Mesenchymal stem cell (in vitro differentiated cells and primary cell): ENCODE results near the gene MPIG6B.

Experiments
- DNase-seq: peaks from one replicate; pipeline ENCODE4 v3.0.0-alpha.2; 2013
- H2AFZ ChIP-seq: one replicate; pipeline ENCODE4 v1.6.1; 2013; ENCODE audit warnings: low read depth, mild to moderate bottlenecking, control low read depth, inconsistent platforms, low read length, moderate library complexity
- H2AK5ac ChIP-seq: 2 replicates; pipeline ENCODE4 v1.6.1; 2013; ENCODE audit warnings: low read length, moderate library complexity, mild to moderate bottlenecking, inconsistent platforms; ENCODE audit not compliant: severe bottlenecking
- H2BK120ac ChIP-seq: one replicate; pipeline ENCODE4 v1.6.1; 2013; ENCODE audit warnings: low read depth, mild to moderate bottlenecking, inconsistent platforms, low read length, moderate library complexity
- H2BK12ac ChIP-seq, 2 experiments: one replicate each; pipeline ENCODE4 v1.6.1; 2013; ENCODE audit warnings: inconsistent platforms in 2 of 2, low read length in 2 of 2, mild to moderate bottlenecking in 2 of 2, moderate library complexity in 2 of 2, control low read depth in 1 of 2
- H2BK15ac ChIP-seq: one replicate; pipeline ENCODE4 v1.6.1; 2013; ENCODE audit warnings: mild to moderate bottlenecking, low read depth, inconsistent platforms; ENCODE audit not compliant: poor library complexity, severe bottlenecking
- H2BK5ac ChIP-seq: 2 replicates; pipeline ENCODE4 v1.6.1; 2013; ENCODE audit warnings: low read depth, mild to moderate bottlenecking, low read length, control low read depth, inconsistent platforms; ENCODE audit not compliant: poor library complexity, severe bottlenecking
- H3K14ac ChIP-seq, 2 experiments: one replicate each; pipeline ENCODE4 v1.6.1; 2013; ENCODE audit warnings: inconsistent platforms in 2 of 2, low read length in 2 of 2, control low read depth in 1 of 2, mild to moderate bottlenecking in 1 of 2, moderate library complexity in 1 of 2
- H3K18ac ChIP-seq, 2 experiments: one replicate each; pipeline ENCODE4 v1.6.1; 2013; ENCODE audit warnings: inconsistent platforms in 2 of 2, low read length in 2 of 2, control low read depth in 1 of 2, low read depth in 1 of 2, mild to moderate bottlenecking in 1 of 2
- H3K23ac ChIP-seq, 2 experiments: one replicate each; pipeline ENCODE4 v1.6.1; 2013; ENCODE audit warnings: inconsistent platforms in 2 of 2, low read length in 2 of 2, mild to moderate bottlenecking in 2 of 2, moderate library complexity in 2 of 2, control low read depth in 1 of 2
- H3K27ac ChIP-seq: 2 replicates; pipeline ENCODE4 v1.5.1; 2013; ENCODE audit warnings: mild to moderate bottlenecking, moderate library complexity, low read length, control low read depth, inconsistent platforms; ENCODE audit not compliant: poor library complexity, severe bottlenecking
- H3K27me3 ChIP-seq, 2 experiments: 2 replicates each; pipeline versions ENCODE4 v1.6.1 to v1.7.0; 2013; ENCODE audit warnings: low read length in 2 of 2, mild to moderate bottlenecking in 2 of 2, moderate library complexity in 2 of 2, control low read depth in 1 of 2, inconsistent platforms in 1 of 2; ENCODE audit not compliant: control insufficient read depth in 1 of 2, insufficient read depth in 1 of 2
- H3K36me3 ChIP-seq, 2 experiments: 2 replicates each; pipeline versions ENCODE4 v1.6.1 to v1.7.0; 2013; ENCODE audit warnings: low read length in 2 of 2, control low read depth in 1 of 2, inconsistent platforms in 1 of 2, low read depth in 1 of 2, mild to moderate bottlenecking in 1 of 2; ENCODE audit not compliant: insufficient read depth in 2 of 2, control insufficient read depth in 1 of 2
- H3K4ac ChIP-seq, 2 experiments: one replicate each; pipeline ENCODE4 v1.6.1; 2013; ENCODE audit warnings: inconsistent platforms in 2 of 2, low read length in 2 of 2, mild to moderate bottlenecking in 2 of 2, moderate library complexity in 2 of 2, control low read depth in 1 of 2, low read depth in 1 of 2
- H3K4me1 ChIP-seq: 2 replicates; pipeline ENCODE4 v1.6.1; 2013; ENCODE audit warnings: low read depth, low read length, control low read depth; ENCODE audit not compliant: control insufficient read depth, insufficient read depth
- H3K4me2 ChIP-seq: 2 replicates; pipeline ENCODE4 v1.6.1; 2013; ENCODE audit warnings: low read length, mild to moderate bottlenecking, inconsistent platforms; ENCODE audit not compliant: poor library complexity, severe bottlenecking
- H3K4me3 ChIP-seq, 2 experiments: 2 replicates each; pipeline versions ENCODE4 v1.5.1 to v1.7.0; 2013; ENCODE audit warnings: low read length in 2 of 2, mild to moderate bottlenecking in 2 of 2, control low read depth in 1 of 2, low read depth in 1 of 2; ENCODE audit not compliant: insufficient read depth in 1 of 2
- H3K79me1 ChIP-seq: replicated peaks from 2 replicates; pipeline ENCODE4 v1.6.1; 2013; ENCODE audit warnings: mild to moderate bottlenecking, control low read depth, low read length, inconsistent platforms; ENCODE audit not compliant: poor library complexity, severe bottlenecking
- H3K9ac ChIP-seq: 2 replicates; pipeline ENCODE4 v1.7.0; 2013; ENCODE audit warnings: mild to moderate bottlenecking, low read length, moderate library complexity
- H3K9me3 ChIP-seq: 2 replicates; pipeline ENCODE4 v1.7.0; 2013; ENCODE audit warnings: mild to moderate bottlenecking, low read length; ENCODE audit not compliant: control insufficient read depth
- H4K8ac ChIP-seq: one replicate; pipeline ENCODE4 v1.6.1; 2013; ENCODE audit warnings: inconsistent platforms, mild to moderate bottlenecking, low read length, moderate library complexity
- H4K91ac ChIP-seq: one replicate; pipeline ENCODE4 v1.6.1; 2013; ENCODE audit warnings: mild to moderate bottlenecking, low read length, inconsistent platforms
- WGBS: methylation state at CpG from one replicate; pipeline ENCODE4 v1.1.7; 2013; ENCODE audit warnings: mixed read lengths; 5-methylcytosine and 5-hydroxymethylcytosine counted together

The MPIG6B gene

GRCh38 chr6:31680226-31681134 is 42.7 kb upstream of the MPIG6B start, which contains the start of gene LY6G5C:
Gene LY6G5C (minus strand): TSS chr6:31681067. CDS start chr6:31680373, 694 bp downstream.
- Histone ChIP-seq H3K4me3 (peak within 1 kb of the TSS; percentile 48 to 75), H3K4ac (peak within 1 kb of the TSS in 1 of 2 experiments; percentile 6), H2BK15ac (peak within 1 kb of the TSS; percentile 55), H3K14ac (peak within 1 kb of the TSS in 1 of 2 experiments; percentile 6), H3K9ac (peak within 1 kb of the TSS; percentile 81), H2BK12ac (peak within 1 kb of the TSS in 1 of 2 experiments; percentile 38), H3K23ac (no peak within 1 kb of the TSS), H3K27ac (peak within 1 kb of the TSS; percentile 53), H2BK5ac (no peak within 1 kb of the TSS), H4K91ac (no peak within 1 kb of the TSS), H3K79me1 (no peaks in the 10 kb centered on the region), H3K9me3 (no peaks in the 10 kb centered on the region), H2AK5ac (no peak within 1 kb of the TSS), H2BK120ac (peak within 1 kb of the TSS; percentile 12), H3K27me3 (no peaks in the 10 kb centered on the region), H4K8ac (peak within 1 kb of the TSS; percentile 78), H2AFZ (peak within 1 kb of the TSS; percentile 66), H3K4me1 (peaks cover 12% of the 10 kb centered on the region), H3K4me2 (peak within 1 kb of the TSS; percentile 71), H3K36me3 (peaks cover 14% of the 10 kb centered on the region in 2 experiments), H3K18ac (peak within 1 kb of the TSS; percentile 50 to 70)
- peak; percentile 90 for DNase-seq
- WGBS: 14% methylated on average over 17 of the region's 17 CpGs

DNA sequence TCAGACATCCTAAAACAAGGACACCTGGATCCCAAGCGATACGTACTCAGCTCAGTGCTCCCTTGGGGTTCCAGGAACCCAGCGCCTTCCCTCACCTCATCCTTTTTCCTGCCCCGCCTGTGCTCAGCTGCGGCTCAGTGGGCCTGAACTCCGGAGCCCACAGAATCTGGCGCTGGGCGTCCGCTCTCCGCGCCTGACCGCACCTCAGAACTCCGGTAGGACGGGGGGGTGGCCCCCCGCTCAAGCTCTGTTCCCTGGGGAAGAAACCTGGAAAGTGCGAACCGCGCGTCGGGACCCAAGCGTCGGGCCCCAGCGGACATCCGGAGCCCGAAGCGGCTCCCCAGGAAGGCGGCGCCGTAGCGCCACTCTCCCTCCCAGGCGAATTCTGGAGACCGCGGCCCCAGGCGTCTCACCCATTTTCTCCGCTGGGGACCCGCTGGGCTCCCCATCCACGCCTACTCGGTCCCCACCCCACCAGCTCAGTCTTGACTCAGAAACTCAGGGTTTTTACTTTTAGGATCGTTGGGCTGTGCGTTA is 42.0 kb upstream of the MPIG6B start:
- H3K9me3 ChIP-seq: no peaks in the 10 kb centered on the region

DNA sequence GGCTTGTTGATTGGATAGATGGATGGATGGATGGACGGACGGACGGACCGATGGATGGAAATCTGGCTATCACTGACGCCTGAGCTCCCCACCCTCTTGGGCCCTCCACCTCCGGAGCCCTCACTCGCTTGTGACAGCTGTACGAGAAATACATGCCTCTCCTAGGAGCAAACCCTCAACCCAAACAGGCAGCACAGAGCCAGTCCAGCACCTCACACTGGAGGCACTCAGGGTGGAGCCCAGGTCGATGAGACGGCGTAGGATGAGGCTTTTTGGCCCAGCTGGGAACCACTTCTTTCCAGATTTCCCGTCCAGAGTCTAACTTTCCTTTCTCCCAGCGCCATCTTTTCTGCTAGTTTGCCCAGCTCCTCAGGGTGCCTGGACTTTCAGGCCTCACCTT is 39.6 kb upstream of the MPIG6B start:
- no peak overlapping the region for H2BK5ac ChIP-seq
- H3K79me1 ChIP-seq: no peaks in the 10 kb centered on the region
- no peak for DNase-seq
- peaks cover 12% of the 10 kb centered on the region for H3K4me1 ChIP-seq
- no peak overlapping the region for H2BK12ac ChIP-seq
- no peak overlapping the region for H2BK15ac ChIP-seq
- H2AFZ ChIP-seq: no peak overlapping the region
- no peak overlapping the region for H3K4ac ChIP-seq
- no peak overlapping the region for H3K23ac ChIP-seq
- H4K91ac ChIP-seq: no peak overlapping the region
- no peak overlapping the region for H3K4me3 ChIP-seq
- H3K36me3 ChIP-seq: peaks cover 39 to 40% of the 10 kb centered on the region in 2 experiments
- H3K4me2 ChIP-seq: no peak overlapping the region
- no peak overlapping the region for H2BK120ac ChIP-seq
- H3K18ac ChIP-seq: no peak overlapping the region
- no peaks in the 10 kb centered on the region for H3K27me3 ChIP-seq
- 89% methylated on average over 13 of the region's 13 CpGs for WGBS
- H3K27ac ChIP-seq: no peak overlapping the region
- H3K9ac ChIP-seq: no peak overlapping the region
- no peak overlapping the region for H4K8ac ChIP-seq
- H3K9me3 ChIP-seq: no peaks in the 10 kb centered on the region
- no peak overlapping the region for H3K14ac ChIP-seq
- H2AK5ac ChIP-seq: no peak overlapping the region

More for the DNA sequence above, 42.0 kb upstream of the MPIG6B start:
- peaks cover 15 to 18% of the 10 kb centered on the region in 2 experiments for H3K36me3 ChIP-seq
- H3K4ac ChIP-seq: peak overlapping the region in 1 of 2 experiments; percentile 6
- H3K14ac ChIP-seq: peak overlapping the region in 1 of 2 experiments; percentile 6
- H2BK12ac ChIP-seq: peak overlapping the region in 1 of 2 experiments; percentile 38
- H3K27me3 ChIP-seq: no peaks in the 10 kb centered on the region
- H4K91ac ChIP-seq: no peak overlapping the region
- DNase-seq: peak; percentile 58
- peak overlapping the region; percentile 66 for H2AFZ ChIP-seq
- H3K18ac ChIP-seq: peak overlapping the region; percentile 50 to 70
- H2BK5ac ChIP-seq: no peak overlapping the region
- no peaks in the 10 kb centered on the region for H3K79me1 ChIP-seq
- no peak overlapping the region for H3K23ac ChIP-seq
- peak overlapping the region; percentile 81 for H3K9ac ChIP-seq
- peak overlapping the region; percentile 78 for H4K8ac ChIP-seq
- peaks cover 12% of the 10 kb centered on the region for H3K4me1 ChIP-seq
- peak overlapping the region; percentile 71 for H3K4me2 ChIP-seq
- peak overlapping the region; percentile 53 for H3K27ac ChIP-seq
- peak overlapping the region; percentile 55 for H2BK15ac ChIP-seq
- 3% methylated on average over 38 of the region's 40 CpGs for WGBS
- H3K4me3 ChIP-seq: peak overlapping the region; percentile 48 to 75
- no peak overlapping the region for H2AK5ac ChIP-seq
- H2BK120ac ChIP-seq: peak overlapping the region; percentile 12

- H3K4ac ChIP-seq: no peak overlapping the region
- H3K4me1 ChIP-seq: peaks cover 7% of the 10 kb centered on the region
- no peak overlapping the region for H2BK120ac ChIP-seq
- H3K79me1 ChIP-seq: peaks cover 3% of the 10 kb centered on the region
- no peak overlapping the region for H3K14ac ChIP-seq
- WGBS: 90% methylated on average over 5 of the region's 5 CpGs
- H2BK12ac ChIP-seq: no peak overlapping the region
- H3K9ac ChIP-seq: no peak overlapping the region
- H3K27ac ChIP-seq: no peak overlapping the region
- no peak overlapping the region for H4K91ac ChIP-seq
- no peaks in the 10 kb centered on the region for H3K27me3 ChIP-seq
- no peak overlapping the region for H3K18ac ChIP-seq
- no peak overlapping the region for H4K8ac ChIP-seq
- H3K4me2 ChIP-seq: no peak overlapping the region
- H3K36me3 ChIP-seq: peaks cover 66 to 68% of the 10 kb centered on the region in 2 experiments
- H3K4me3 ChIP-seq: no peak overlapping the region
- no peaks in the 10 kb centered on the region for H3K9me3 ChIP-seq
- H2AFZ ChIP-seq: no peak overlapping the region
- H3K23ac ChIP-seq: no peak overlapping the region
- H2AK5ac ChIP-seq: no peak overlapping the region
- no peak overlapping the region for H2BK15ac ChIP-seq
- DNase-seq: no peak
- no peak overlapping the region for H2BK5ac ChIP-seq
These were observed 36.7 kb upstream of the MPIG6B start for GRCh38 chr6:31686483-31686882.
